ENCODE results near the gene ITPR3.

The ITPR3 gene

GRCh38 chr6:33688451-33689147 is 67.5 kb downstream of the ITPR3 start:
- DNase-seq: no peak

- no peak for DNase-seq
These were observed 68.0 kb downstream of the ITPR3 start for GRCh38 chr6:33689148-33689494.

GRCh38 chr6:33689879-33690278 is 68.8 kb downstream of the ITPR3 start:
- no peak for DNase-seq

GRCh38 chr6:33690766-33691165 is 69.6 kb downstream of the ITPR3 start:
- no peak for DNase-seq

GRCh38 chr6:33691456-33692077 is 70.4 kb downstream of the ITPR3 start:
- no peak for DNase-seq

GRCh38 chr6:33692078-33692759 is 71.1 kb downstream of the ITPR3 start:
- DNase-seq: no peak

- DNase-seq: peak; percentile 54
These were observed 71.6 kb downstream of the ITPR3 start for GRCh38 chr6:33692760-33693158.

GRCh38 chr6:33693186-33694105 is 72.3 kb downstream of the ITPR3 start:
- DNase-seq: no peak

DNA sequence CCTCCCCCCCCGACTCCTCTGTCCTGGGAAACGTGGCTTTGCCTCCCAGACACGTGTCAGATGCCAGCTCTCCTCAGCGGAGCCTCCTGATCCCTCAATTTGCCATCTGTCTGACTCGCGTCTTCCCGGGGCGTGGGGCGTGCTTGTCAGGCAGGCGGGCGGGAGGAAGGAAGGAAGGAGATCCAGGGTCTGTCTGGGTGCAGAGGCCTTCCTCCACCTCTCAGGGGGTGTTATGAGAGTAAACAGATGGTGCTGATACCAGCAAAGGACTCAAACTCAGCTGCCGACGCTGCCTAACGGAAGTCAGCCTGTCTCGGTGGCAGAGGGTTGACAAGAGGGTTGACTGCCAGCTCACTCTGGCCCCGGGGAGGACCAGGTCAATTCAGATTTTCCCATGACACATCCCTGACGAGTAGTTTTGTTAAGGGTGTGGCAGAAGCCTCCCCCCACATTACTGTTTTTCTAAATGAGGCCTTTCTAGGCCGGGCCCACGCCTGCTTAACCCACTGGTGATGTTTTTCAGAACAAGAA is 73.3 kb downstream of the ITPR3 start:
- peak; percentile 58 for DNase-seq

DNA sequence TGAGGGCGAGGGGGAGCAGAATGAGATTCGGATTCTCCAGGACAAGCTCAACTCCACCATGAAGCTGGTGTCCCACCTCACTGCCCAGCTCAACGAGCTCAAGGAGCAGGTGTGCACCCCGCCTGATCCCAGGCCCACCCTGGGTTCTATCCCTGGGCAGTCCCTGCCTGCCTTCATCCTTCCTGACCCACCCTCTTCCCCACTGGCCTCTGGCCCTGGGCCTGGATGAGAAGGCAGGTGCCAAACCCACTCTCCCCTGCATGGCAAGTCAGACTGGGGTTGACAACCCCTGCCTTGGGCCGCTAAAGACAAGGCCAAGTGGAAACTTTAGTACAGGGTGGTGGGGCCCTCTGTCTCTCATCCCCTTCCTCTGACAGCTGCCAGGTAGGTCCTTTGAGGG is 73.9 kb downstream of the ITPR3 start:
- DNase-seq: no peak

- DNase-seq: no peak
These were observed 74.3 kb downstream of the ITPR3 start for GRCh38 chr6:33695451-33695887.

GRCh38 chr6:33696076-33696475 is 75.0 kb downstream of the ITPR3 start:
- DNase-seq: no peak

- peak; percentile 24 for DNase-seq
These were observed 75.7 kb downstream of the ITPR3 start for GRCh38 chr6:33696548-33697518.

- DNase-seq: no peak
These were observed 76.7 kb downstream of the ITPR3 start for GRCh38 chr6:33697845-33698244.

DNA sequence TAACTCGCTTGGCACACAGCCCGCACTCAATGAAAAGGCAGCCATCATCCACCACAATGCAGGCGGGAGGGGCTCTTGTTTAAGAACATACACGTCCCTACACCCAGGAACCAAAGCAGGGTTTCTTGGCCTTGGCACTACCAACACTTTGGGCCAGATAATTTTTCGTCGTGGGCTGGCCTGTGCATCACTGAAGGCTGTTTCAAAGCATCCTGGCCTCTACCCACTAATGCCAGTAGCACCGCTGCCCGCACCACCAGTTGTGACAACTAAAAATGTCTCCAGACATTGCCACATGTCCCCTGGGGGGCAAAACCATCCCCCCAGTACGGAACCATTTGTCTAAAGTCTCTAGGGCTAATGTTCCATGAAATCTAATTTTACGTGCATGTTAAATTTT is 77.4 kb downstream of the ITPR3 start:
- DNase-seq: no peak

DNA sequence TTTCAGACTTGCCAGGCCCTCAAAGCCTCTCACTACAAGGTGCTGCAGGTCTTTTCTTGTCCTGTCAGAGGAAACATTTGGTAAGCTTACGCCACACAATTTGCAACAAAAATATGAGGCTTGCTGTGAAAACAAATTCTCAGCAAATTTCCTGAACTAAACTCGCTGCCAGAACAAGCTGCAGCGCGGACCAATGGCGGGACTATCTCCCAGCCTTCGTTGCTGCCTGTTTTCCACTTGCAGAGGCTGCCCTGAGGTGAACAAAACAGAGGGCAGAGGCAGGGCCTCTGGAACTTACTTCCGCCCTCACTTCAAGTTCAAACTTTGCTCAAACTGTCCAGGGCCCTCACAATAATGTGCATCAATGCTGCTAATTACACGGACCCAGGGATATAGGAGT is 78.0 kb downstream of the ITPR3 start:
- DNase-seq: no peak

GRCh38 chr6:33699739-33700138 is 78.6 kb downstream of the ITPR3 start:
- DNase-seq: no peak

- DNase-seq: peak; percentile 59
These were observed 79.4 kb downstream of the ITPR3 start for GRCh38 chr6:33700391-33701050.

GRCh38 chr6:33702345-33702977 is 81.3 kb downstream of the ITPR3 start:
- no peak for DNase-seq

- DNase-seq: no peak
These were observed 83.3 kb downstream of the ITPR3 start for GRCh38 chr6:33704215-33705066.
